CMK (cell line): ENCODE results near the gene SVIL.
A peak's percentile ranks its signal among the peaks of the same experiment; 100 is the strongest.

Source experiments
- DNase-seq: peaks from one replicate; pipeline ENCODE4 v3.0.0-alpha.2; 2010; ENCODE audit warnings: low read depth

SVIL gene, protein sequence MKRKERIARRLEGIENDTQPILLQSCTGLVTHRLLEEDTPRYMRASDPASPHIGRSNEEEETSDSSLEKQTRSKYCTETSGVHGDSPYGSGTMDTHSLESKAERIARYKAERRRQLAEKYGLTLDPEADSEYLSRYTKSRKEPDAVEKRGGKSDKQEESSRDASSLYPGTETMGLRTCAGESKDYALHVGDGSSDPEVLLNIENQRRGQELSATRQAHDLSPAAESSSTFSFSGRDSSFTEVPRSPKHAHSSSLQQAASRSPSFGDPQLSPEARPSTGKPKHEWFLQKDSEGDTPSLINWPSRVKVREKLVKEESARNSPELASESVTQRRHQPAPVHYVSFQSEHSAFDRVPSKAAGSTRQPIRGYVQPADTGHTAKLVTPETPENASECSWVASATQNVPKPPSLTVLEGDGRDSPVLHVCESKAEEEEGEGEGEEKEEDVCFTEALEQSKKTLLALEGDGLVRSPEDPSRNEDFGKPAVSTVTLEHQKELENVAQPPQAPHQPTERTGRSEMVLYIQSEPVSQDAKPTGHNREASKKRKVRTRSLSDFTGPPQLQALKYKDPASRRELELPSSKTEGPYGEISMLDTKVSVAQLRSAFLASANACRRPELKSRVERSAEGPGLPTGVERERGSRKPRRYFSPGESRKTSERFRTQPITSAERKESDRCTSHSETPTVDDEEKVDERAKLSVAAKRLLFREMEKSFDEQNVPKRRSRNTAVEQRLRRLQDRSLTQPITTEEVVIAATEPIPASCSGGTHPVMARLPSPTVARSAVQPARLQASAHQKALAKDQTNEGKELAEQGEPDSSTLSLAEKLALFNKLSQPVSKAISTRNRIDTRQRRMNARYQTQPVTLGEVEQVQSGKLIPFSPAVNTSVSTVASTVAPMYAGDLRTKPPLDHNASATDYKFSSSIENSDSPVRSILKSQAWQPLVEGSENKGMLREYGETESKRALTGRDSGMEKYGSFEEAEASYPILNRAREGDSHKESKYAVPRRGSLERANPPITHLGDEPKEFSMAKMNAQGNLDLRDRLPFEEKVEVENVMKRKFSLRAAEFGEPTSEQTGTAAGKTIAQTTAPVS (N-terminal part only)

DNA sequence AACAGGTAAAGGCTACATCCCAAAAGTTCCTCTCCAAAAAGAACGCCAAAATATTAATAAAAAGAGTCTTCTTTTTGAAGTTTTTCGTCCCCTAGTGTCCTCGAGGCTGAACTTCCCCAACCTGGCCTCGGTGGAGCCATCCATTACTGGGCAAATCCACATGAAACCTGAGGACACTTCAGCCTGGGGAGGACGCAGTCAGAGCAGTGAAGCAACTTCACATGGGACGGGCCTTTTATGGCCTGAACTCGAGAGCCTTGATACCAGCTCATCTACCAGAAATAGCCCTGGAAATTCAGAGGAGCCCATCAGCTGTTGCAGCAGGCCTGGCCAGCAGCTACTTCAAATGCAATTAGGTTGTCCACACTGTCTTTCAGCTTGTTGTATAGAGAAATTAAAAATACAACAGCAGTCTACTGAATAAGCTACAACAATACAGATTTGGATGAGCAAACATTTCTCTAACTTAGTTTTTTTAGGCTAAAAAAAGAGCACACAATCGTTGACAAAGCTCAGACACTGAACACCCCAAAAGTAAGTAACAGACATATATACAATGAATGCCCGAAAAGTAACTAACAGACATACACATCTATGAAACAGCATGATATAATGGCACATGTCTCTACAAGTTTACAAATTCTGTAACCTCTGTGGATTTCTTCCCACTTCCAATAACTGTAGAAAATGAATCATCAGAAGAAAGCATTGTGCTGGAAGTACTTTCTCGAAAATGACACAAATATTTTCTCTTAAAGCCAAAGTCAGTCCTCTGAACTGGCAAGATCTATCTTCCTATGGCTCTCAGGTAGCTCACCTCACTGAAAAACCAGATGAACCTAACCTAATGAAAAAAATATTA, at the start of gene SVIL:
Gene SVIL, minus strand, starts transcription at position 208 of the 862 bp plus-strand sequence. CDS start 79,913 bp downstream, outside the sequence.
- no peak for DNase-seq

GRCh38 chr10:29681676-29682448, 47.1 kb upstream of the SVIL start:
- DNase-seq = peak; percentile 74

- no peak for DNase-seq
Observed at GRCh38 chr10:29680091-29680490, 45.3 kb upstream of the SVIL start.

DNA sequence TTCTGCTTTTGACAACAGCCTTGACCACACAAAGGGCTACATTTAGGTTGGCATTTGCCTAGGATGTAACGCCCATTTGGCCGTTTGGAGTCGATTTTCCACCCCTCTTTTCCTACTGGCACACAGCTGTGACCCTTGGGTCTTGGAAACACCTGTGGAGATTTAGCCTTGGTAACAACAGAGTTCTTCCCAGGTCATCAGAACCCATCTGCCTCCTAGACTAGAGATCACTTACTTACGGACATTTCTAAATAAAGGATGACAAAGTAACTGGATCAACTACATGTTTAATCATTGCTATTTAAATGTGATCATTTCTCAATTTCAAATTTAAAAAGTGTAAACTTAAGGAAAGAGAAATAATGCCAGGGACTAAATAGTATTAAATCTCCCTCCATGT, 42.0 kb upstream of the SVIL start:
- DNase-seq = no peak

DNA sequence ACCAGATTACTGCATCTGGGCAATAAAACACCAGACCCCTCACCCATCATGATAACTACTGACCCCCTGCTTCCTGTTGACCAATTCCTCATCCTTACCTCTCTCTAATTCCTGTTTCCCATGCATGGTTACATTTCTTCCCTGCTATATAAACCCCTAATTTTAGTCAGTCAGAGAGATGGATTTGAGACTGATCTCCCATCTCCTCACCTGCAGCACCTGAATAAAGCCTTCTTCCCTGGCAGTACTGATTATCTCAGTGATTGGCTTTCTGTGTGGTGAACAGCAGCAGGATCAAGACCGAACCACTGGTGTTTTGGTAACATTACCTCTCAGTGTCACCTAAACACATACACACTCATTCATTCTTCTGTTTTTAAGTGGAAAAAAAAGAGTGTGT, 41.2 kb upstream of the SVIL start:
- no peak for DNase-seq

DNA sequence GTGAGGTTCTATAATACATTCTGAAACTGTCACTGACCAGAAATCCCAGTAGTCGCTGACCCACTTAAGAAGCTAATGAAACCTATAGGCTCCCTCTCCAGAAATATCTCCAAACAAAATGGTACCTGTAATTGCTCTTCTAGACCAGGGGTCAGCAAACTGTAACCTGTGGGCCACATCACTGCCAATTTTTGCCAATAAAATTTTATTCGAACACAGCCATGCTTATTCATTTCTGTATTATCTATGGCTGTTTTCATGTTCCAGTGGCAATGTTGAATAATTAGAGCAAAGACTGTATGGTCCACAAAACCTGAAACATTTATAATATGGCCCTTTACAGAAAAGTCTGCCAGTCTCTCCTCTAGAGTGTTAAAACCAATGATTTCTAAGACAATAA, 37.2 kb upstream of the SVIL start:
- no peak for DNase-seq

- DNase-seq = no peak
Observed at GRCh38 chr10:29671228-29671780, 36.5 kb upstream of the SVIL start.

GRCh38 chr10:29670761-29671160, 36.0 kb upstream of the SVIL start:
- DNase-seq = no peak

DNA sequence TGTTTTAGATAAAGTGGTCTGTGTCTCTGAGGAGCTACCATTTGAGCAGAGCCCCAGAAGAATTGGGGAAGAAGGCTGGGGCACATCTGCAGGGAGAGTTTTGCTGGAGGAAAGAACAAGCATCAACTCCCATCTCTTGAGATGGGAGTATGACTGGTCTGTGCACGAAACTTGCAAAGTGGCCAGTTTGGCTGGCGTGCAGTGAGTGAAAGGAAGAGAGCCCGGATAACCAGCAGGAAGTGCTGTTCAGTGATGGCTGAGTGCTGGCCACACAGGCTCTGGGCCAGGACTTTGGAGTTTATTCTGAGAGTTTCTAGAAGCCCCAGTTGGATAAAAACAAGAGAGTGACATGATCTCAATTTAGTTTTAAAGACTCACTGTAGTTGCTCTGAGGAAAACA, 34.4 kb upstream of the SVIL start:
- no peak for DNase-seq

DNA sequence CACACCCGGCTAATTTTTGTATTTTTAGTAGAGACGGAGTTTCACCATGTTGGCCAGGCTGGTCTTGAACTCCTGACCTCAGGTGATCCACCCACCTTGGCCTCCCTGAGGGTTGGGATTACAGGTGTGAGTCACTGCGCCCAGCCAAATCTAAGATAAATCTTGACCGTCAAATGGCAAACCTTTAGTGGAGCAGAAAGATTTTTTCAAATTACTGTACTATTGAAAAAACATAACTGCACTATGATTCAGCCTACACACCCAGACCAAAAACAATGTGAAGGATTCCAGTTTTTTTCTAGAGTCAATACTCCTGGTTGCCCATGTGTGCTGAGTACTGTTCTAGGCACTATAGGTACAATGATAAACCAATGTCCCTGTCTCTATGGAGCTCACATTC, 33.9 kb upstream of the SVIL start:
- no peak for DNase-seq

DNA sequence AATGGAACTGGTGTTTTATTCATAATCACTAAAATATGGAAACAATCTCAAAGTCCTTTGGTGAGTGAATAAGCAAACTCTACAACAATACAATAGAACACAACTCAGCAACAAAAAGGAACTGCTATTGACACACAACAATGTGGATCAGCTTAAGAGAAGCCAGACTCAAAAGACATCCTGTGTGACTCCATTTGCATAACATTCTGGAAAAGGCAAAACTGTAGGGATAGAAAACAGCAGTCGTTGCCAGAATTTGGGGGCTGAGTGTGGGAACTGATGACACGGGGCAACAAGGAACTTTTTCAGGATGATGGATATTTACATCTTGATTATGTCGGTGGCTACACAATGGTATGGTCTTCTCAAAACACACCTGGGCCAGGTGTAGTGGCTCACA, 32.4 kb upstream of the SVIL start:
- DNase-seq = no peak

DNA sequence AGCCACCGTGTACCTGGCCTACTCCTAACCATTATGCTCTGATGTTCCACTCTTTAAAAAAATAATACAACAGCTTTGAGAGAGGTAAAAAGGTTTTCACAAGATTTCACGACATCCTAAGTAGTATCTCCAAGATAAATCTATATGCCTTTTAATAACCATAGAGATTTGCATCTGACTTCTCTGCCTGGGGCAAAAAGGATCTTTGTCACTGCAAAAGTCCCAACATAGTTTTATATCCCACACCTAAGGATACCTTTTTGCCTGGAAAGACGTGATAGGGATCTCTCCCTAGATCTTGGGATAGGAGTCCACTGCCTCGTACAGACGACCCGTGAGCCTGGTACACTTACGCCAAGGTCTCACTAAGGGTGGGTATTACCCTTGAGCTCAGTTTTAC, 31.4 kb upstream of the SVIL start:
- DNase-seq = no peak

DNA sequence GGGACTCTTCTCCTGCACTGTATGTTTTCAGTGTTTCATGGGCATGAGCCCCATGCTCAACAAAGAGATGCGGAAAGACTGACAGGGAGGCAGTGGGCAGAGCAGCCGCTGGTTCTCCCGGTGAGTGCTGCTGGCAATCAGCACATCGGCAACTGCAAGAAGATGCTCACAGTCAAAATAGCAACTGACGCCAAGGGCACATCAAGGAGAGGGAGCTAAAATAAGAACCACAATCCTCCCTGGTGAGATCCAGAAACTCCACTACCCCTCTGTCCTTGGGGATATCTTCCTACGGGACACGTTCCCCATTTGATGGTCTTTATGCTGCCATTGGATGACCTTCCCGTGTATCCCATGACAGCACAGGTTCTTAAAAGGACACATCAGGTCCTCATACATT, 28.9 kb upstream of the SVIL start:
- no peak for DNase-seq

DNA sequence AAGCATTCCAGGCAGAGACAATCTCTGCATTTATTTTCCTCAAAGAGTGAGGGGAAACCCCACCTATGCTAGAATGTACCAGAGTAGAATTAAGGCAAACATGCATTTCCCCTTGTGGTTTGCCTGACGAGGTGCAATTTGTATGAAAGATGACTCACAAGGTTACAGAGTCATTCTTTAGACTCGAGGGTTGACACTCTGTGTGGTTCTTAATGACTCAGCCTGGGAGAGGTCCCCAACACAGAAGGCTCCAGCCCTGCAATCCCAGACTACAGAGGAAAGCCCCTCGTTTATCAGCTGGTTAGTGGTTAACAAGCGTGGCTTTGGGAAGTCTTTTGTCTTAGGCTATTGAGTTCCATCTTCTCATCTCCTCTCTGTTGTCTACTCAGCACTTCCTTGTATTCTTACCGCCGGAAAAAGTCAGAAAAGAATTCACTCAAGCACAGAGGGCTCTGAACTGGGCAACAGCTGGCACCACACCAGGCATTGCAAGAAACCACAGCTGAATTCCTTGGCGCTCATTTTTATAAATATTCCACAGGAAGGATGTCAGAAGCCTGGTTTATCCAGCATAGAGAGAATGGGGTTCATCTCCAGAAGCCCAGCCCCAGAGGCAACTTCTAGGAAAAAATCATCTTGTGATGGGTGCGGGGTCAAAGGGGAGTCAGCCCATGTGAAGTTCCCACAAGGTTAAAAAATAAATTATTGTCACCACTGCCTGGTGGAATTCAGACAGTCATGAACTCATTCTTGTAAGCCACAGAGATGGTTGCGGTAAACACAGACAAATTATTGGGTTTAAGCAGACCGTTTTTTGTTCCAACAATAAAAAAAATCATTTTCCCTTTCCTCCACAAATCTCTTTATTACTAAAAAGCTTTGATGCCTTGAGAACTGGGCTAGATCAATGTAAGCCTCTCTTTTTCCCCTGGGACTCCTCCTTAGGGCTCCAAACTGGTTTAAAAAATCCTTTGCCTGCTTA, 24.5 kb upstream of the SVIL start:
- no peak for DNase-seq

DNA sequence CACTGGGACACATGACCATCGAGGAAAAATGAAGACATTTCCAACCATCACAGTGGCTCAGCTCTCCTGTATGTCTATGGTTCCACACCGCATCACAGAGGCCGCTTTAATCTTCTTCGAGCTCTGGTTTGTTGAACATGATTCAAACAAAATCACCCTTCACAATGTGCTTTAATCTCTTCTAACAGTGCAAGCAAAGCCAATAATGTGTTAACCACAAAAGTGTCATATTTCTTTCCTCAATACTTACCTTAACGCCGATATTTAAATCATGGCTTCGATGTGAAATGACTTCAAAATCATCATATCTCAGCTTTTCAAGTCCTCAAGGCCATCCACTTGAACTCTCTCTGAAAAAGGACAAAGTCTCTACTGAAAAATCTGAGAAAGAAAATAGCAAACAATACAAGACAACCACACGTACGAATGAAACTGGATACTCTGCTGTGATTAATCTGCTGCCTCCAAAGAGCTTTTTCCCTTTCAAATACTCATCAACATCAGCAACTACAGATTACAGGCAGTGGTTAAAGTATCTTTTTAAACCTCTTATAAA, 23.0 kb upstream of the SVIL start:
- DNase-seq = no peak

DNA sequence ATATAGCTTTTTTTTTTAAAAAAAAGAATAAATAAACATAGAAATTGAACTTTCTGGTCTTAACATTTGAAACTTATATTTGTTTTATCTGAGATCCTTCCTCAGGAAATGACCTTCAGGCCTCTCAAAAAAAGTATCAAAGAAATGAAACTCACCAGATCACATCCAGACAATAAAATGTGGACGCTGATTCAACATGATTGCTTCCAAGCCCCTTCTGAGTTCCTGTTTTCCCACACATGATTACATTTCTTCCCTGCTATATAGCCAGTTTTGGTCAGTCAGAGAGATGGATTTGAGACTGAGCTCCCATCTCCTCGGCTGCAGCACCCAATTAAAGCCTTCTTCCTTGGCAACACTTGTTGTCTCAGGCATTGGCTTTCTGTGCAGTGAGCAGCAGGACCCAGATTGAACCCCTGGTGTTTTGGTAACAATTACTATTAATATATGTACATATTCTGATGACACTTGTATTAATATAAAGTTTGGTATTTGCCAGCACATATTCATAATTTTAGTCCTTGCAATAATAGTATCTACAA, 21.8 kb upstream of the SVIL start:
- DNase-seq = no peak

DNA sequence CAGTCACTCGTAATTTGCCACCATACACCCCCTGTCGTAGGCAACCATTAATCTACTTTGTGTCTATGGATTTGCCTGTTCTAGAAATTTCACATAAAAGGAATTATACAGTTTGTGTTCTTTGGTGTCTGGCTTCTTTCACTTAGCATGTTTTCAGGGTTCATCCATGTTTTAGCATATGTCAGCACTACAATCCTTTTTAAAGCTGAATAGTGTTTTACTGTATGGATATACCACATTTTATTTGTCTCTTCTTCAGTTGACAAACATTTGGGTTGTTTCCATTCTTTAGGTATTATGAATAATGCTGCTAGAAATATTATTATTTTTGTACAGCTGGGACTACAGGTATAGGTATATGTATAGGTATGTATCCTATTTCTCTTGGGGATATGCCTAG, 17.4 kb upstream of the SVIL start:
- no peak for DNase-seq

DNA sequence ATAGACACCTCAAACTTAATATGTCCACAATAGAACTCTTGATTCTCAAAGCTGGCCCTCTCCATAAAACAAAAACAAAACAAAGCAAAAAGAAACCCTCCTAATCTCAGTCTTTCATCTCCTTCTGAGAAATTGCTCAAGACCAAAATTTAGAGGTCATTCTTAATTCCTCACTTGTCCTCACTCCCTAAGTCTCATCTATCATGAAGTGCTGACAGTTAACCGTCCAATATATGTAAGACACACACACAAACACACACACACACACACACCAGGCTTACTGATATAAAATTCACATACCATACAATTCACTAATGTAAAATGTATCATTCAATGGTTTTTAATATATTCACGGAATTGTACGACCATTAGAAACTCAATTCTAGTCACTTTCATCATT, 17.0 kb upstream of the SVIL start:
- no peak for DNase-seq

DNA sequence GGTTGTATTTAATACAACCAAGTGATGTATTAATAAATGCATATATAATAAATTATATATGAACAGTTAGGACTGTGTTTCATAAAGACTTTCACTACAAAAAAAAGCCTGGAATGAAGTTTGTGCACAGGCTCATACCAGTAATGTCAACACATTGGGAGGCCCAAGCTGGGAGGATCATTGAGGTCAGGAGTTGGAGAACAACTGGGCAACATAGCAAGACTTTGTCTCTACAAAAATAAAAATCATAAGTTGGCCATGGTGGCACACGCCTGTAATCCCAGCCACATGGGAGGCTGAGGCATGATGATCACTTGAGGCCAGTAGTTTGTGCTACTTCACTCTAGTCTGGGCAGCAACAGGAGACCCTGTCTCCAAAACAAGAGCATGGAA, 15.8 kb upstream of the SVIL start:
- no peak for DNase-seq
